K562 (cell line): Measurements from ENCODE around the gene API5. TPM values are rescaled to one million over a fixed set of nuclear protein-coding genes. Genes with fewer than 3 reads are reported as not detected.
A peak's percentile ranks its signal among the peaks of the same experiment; 100 is the strongest.

ENCODE experiments used
- BHLHE40 ChIP-seq: IDR thresholded peaks from 2 replicates; pipeline ENCODE4 v1.6.1; 2011; ENCODE audit warnings: low read length, improper control_type of control experiment
- ELF1 ChIP-seq: fragments of 200-800 bp; sonication (Bioruptor generic); IDR thresholded peaks from 2 replicates; pipeline ENCODE4 v1.6.1; 2016; ENCODE audit warnings: missing genetic modification characterization, missing compliant biosample characterization
- EWSR1 ChIP-seq: fragments of 450-650 bp; IDR thresholded peaks from 2 replicates; pipeline ENCODE4 v1.6.1; 2018; ENCODE audit warnings: borderline replicate concordance, mild to moderate bottlenecking, low read depth, moderate library complexity; ENCODE audit not compliant: partially characterized antibody
- HES1 ChIP-seq: fragments of 450-650 bp; IDR thresholded peaks from 2 replicates; pipeline ENCODE4 v1.6.1; 2016; ENCODE audit warnings: low read depth, mild to moderate bottlenecking, moderate library complexity
- HMG20A ChIP-seq: fragments of 450-650 bp; formaldehyde crosslinking; conservative IDR thresholded peaks from 2 replicates; pipeline ENCODE4 v1.4.0; 2020; ENCODE audit warnings: mild to moderate bottlenecking, mixed read lengths
- MAFF ChIP-seq: IDR thresholded peaks from 2 replicates; pipeline ENCODE4 v1.6.1; 2012; ENCODE audit warnings: low read length, improper control_type of control experiment
- MTF1 ChIP-seq: fragments of 250-450 bp; sonication (Bioruptor Pico); IDR thresholded peaks from 2 replicates; pipeline ENCODE4 v1.9.0; 2021; ENCODE audit warnings: moderate library complexity, mild to moderate bottlenecking, inconsistent platforms, borderline replicate concordance
- PRPF4 ChIP-seq: fragments of 200-400 bp; formaldehyde crosslinking; IDR thresholded peaks from one replicate; pipeline ENCODE4 v1.6.1; 2017; ENCODE audit warnings: low read length, low read depth, mild to moderate bottlenecking; ENCODE audit not compliant: insufficient read depth, poor library complexity, severe bottlenecking
- SETDB1 ChIP-seq: IDR thresholded peaks from one replicate; pipeline ENCODE4 v1.6.1; 2012; ENCODE audit warnings: low read length, control low read depth, inconsistent platforms
- SMARCA5 ChIP-seq: fragments of 450-650 bp; IDR thresholded peaks from 2 replicates; pipeline ENCODE4 v1.6.1; 2016
- SP1 ChIP-seq: sonication (generic); formaldehyde crosslinking; IDR thresholded peaks from 2 replicates; pipeline ENCODE4 v1.8.1; 2022; ENCODE audit warnings: mild to moderate bottlenecking, missing genetic modification reagents
- SRSF3 ChIP-seq: fragments of 200-400 bp; formaldehyde crosslinking; IDR thresholded peaks from 2 replicates; pipeline ENCODE4 v1.6.1; 2016; ENCODE audit warnings: mild to moderate bottlenecking, low read length, moderate library complexity; ENCODE audit not compliant: insufficient read depth
- STAG1 ChIP-seq: sonication (generic); formaldehyde crosslinking; IDR thresholded peaks from 2 replicates; pipeline ENCODE4 v1.5.0; 2020; ENCODE audit warnings: missing genetic modification reagents, borderline replicate concordance
- TEAD1 ChIP-seq, 2 experiments: fragments of 450-650 bp in 1 of 2; sonication (generic) in 1 of 2; formaldehyde crosslinking; IDR thresholded peaks; 2 replicates each; pipeline versions ENCODE4 v1.4.0 to v1.8.0; 2020 to 2022; ENCODE audit warnings: mild to moderate bottlenecking in 2 of 2, missing genetic modification reagents in 1 of 2
- ZBTB49 ChIP-seq: sonication (generic); formaldehyde crosslinking; IDR thresholded peaks from 2 replicates; pipeline ENCODE4 v1.8.0; 2022; ENCODE audit warnings: missing genetic modification reagents, mild to moderate bottlenecking, borderline replicate concordance
- ZBTB9 ChIP-seq: fragments of 450-650 bp; formaldehyde crosslinking; IDR thresholded peaks from 2 replicates; pipeline ENCODE4 v1.4.0; 2020; ENCODE audit warnings: mild to moderate bottlenecking, moderate library complexity
- ZNF707 ChIP-seq: fragments of 250-450 bp; sonication (Bioruptor Pico); conservative IDR thresholded peaks from 2 replicates; pipeline ENCODE4 v1.8.0; 2022; ENCODE audit warnings: inconsistent platforms, mild to moderate bottlenecking, moderate library complexity
- polyA plus RNA-seq, 8 experiments: library from polyadenylated mRNA; depleted of rRNA in 4 of 8; stranded (reverse) in 5 of 8; unstranded in 3 of 8; fragments of >200 nt; fragmentation: Nextera tagmentation in 2 of 8; fragmentation: Illumina TruSeq in 1 of 8; extraction: Ambion mirVana in 2 of 8; extraction: Trizol in 1 of 8; gene quantifications; 2 replicates each; pipeline versions ENCODE4 v1.2.1 to v1.2.3, GENCODE V29; 2011 to 2014; ENCODE audit warnings: inconsistent platforms in 1 of 8, missing spikeins in 1 of 8
- total RNA-seq, 7 experiments: library from RNA; depleted of rRNA in 6 of 7; stranded (reverse); fragments of >200 nt in 6 of 7; fragmentation: Illumina TruSeq in 2 of 7; extraction: Trizol in 2 of 7; gene quantifications; 2 replicates each; pipeline versions ENCODE4 v1.2.1 to v1.2.3, GENCODE V29; 2011 to 2021; ENCODE audit warnings: low replicate concordance in 1 of 7
- TF ChIP-seq, protein P1 (sequence below): fragments of 250-450 bp; sonication (Bioruptor Pico); IDR thresholded peaks from 2 replicates; pipeline ENCODE4 v1.8.0; 2021; ENCODE audit warnings: moderate library complexity, mild to moderate bottlenecking, inconsistent platforms
- TF ChIP-seq, protein P2 (sequence below): fragments of 250-450 bp; sonication (Bioruptor Pico); IDR thresholded peaks from 2 replicates; pipeline ENCODE4 v1.5.0; 2021; ENCODE audit warnings: mild to moderate bottlenecking, borderline replicate concordance

API5 gene
- total and polyA plus RNA-seq, 9 of the 15 experiments (the other 6 are each of a cell fraction or from before 2014, with no cell fraction given), result 59.8 to 146 (median 123) TPM

GRCh38 chr11:43358801-43359421 is 47.1 kb downstream of the API5 start, which contains the start of gene TTC17 (continued):
- TF ChIP-seq HMG20A (CRISPR knock-in tag), result no peak
- no peak for TF ChIP-seq MTF1
- no peak for TF ChIP-seq STAG1 (CRISPR knock-in tag)
- no peak for TF ChIP-seq SMARCA5
- no peak for TF ChIP-seq ZBTB49
- peak; percentile 84; the same call in 1 of the 2 replicates for TF ChIP-seq ZBTB9
- TF ChIP-seq SP1 (CRISPR knock-in tag), result peak; percentile 86
- 0 out of 2 replicates have a peak, but pooled peaks have one; percentile 60 for TF ChIP-seq SRSF3
- peak; percentile 87 for TF ChIP-seq ELF1
- TF ChIP-seq, protein P1, sequence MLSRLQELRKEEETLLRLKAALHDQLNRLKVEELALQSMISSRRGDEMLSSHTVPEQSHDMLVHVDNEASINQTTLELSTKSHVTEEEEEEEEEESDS (CRISPR knock-in tag), result no peak
- no peak for TF ChIP-seq MAFF
- TF ChIP-seq HES1, result no peak
- 0 out of 2 replicates have a peak, but pooled peaks have one; percentile 6 for TF ChIP-seq BHLHE40
- peak; percentile 32 for TF ChIP-seq PRPF4
- TF ChIP-seq EWSR1, result no peak
- TF ChIP-seq SETDB1, result peak; percentile 22
- TF ChIP-seq ZNF707 (CRISPR knock-in tag), result no peak
- peak in 1 of 2 experiments; percentile 71; a peak in 2 of 4 replicates for TF ChIP-seq TEAD1 (CRISPR knock-in tag; IDR thresholded peaks at IDR 0.05)
- TF ChIP-seq, protein P2, sequence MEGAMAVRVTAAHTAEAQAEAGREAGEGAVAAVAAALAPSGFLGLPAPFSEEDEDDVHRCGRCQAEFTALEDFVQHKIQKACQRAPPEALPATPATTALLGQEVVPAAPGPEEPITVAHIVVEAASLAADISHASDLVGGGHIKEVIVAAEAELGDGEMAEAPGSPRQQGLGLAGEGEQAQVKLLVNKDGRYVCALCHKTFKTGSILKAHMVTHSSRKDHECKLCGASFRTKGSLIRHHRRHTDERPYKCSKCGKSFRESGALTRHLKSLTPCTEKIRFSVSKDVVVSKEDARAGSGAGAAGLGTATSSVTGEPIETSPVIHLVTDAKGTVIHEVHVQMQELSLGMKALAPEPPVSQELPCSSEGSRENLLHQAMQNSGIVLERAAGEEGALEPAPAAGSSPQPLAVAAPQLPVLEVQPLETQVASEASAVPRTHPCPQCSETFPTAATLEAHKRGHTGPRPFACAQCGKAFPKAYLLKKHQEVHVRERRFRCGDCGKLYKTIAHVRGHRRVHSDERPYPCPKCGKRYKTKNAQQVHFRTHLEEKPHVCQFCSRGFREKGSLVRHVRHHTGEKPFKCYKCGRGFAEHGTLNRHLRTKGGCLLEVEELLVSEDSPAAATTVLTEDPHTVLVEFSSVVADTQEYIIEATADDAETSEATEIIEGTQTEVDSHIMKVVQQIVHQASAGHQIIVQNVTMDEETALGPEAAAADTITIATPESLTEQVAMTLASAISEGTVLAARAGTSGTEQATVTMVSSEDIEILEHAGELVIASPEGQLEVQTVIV, result no peak
